ENCODE results near the gene MRGPRE.

MRGPRE gene

DNA sequence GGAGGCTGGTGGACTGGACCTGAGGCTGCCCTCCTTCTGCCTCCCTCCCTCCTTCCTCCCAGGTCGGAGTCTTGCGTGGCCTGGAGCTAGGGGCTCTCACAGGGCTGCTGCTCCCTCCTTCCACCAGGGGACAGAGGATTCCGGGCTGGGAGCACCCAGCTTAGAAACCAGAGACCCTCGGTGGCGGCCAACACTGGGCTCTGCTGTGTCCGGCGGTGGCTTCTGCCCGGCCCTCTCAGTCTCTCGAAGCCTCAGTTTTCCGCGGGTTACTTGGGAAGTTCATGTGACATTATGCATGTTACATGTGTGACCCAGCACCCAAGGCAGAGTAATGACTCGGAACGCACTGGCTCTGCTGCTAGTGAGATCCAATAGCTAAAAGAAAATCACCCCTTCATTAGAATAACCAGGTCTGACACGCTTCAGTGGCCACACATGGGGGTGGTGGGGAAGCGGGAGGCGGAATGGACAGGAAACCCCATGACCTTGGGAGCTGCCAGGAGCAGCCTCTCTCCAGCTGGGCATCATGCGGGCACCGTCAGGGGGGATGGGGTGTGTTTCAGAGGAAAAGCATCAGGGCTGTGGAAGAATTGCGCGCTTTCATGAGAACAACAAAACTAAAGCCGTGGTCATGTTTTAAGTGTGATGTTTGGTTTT lies 7.7 kb downstream of the MRGPRE start:
- H3K4me3 ChIP-seq (replicated peaks; ENCODE audit: insufficient read depth, low read length): no peak overlapping the region
- no peak for TF ChIP-seq REST (IDR thresholded peaks at IDR 0.05; ENCODE audit: insufficient replicate concordance, low read depth)
- no peak for TF ChIP-seq GABPA (IDR thresholded peaks at IDR 0.05; ENCODE audit: low read depth)
- no peak for TF ChIP-seq CTCF (IDR thresholded peaks at IDR 0.05; ENCODE audit: insufficient read depth, low read length)
- peaks cover 5% of the 10 kb centered on the region for H3K27me3 ChIP-seq (ENCODE audit: insufficient read depth, poor library complexity, severe bottlenecking)
- DNase-seq (ENCODE audit: low read depth in 1 of 2, low spot score in 1 of 2): no peak
- no peak overlapping the region for H3K27ac ChIP-seq (replicated peaks)

GRCh38 chr11:3223932-3224381 lies 8.3 kb downstream of the MRGPRE start:
- TF ChIP-seq REST (IDR thresholded peaks at IDR 0.05; ENCODE audit: insufficient replicate concordance, low read depth) (no peak), CTCF (IDR thresholded peaks at IDR 0.05; ENCODE audit: insufficient read depth, low read length) (no peak), POLR2AphosphoS5 (IDR thresholded peaks at IDR 0.05; ENCODE audit: low read depth) (no peak), SPI1 (IDR thresholded peaks at IDR 0.05; ENCODE audit: borderline replicate concordance, low read depth) (no peak), GABPA (IDR thresholded peaks at IDR 0.05; ENCODE audit: low read depth) (no peak)
- Histone ChIP-seq H3K4me3 (replicated peaks; ENCODE audit: insufficient read depth, low read length) (no peak overlapping the region), H3K27ac (replicated peaks) (no peak overlapping the region), H3K27me3 (ENCODE audit: insufficient read depth, poor library complexity, severe bottlenecking) (peaks cover 5% of the 10 kb centered on the region)
- no peak for DNase-seq (ENCODE audit: low read depth in 1 of 2, low spot score in 1 of 2)

DNA sequence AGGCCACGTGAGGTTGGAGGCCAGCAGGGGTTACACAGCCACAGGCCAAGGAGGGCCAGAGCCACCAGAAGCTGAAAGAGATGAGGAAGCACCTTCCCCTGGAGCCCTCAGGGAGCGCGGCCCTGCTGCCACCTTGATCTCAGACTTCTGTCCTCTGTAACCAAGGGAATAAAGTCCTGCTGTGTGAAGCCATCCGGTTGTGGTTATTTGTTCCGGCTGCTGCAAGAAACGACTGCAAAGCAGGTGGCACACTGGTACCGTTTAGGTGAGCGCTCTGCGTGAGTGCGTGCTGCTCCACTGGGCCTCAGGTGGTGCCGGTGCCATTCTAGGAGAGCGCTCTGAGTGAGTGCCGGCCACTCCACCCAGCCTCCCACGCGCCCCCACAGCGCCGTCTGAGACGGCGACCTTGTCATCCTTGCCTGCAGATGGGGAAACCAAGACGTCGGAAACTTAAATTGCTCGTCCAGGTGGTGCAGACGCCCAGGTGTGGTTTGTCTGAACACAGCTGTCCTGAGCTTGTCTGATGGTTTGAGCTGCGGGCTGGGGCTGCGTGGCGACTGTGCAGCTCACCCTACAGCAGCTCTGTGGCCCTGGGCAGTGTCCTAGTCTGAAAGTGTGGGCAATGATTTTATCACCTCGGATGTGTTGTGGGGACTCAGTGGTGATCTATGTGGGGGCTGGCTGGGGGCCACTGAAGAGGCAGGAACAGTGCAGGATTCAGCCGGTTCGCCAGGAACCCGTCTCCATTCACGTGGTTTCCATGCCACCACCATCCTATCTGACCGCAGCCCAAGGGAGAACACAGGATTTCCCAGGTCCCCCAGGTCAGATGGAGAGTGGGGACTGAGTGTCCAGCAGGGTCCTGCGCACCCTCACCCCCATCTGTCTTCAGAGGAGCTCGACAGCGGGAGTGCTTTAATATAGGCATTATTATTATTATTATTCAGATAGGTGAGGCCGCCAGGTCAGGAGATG lies 9.0 kb downstream of the MRGPRE start:
- peak overlapping the region; percentile 30; the same call in 1 of the 2 replicates for H3K27ac ChIP-seq (replicated peaks)
- peak; percentile 24 to 80 for DNase-seq (ENCODE audit: low read depth in 1 of 2, low spot score in 1 of 2)

More for the DNA sequence above, 9.0 kb downstream of the MRGPRE start:
- TF ChIP-seq POLR2AphosphoS5 (IDR thresholded peaks at IDR 0.05; ENCODE audit: low read depth): peak; percentile 83
- TF ChIP-seq GABPA (IDR thresholded peaks at IDR 0.05; ENCODE audit: low read depth): no peak
- TF ChIP-seq CTCF (IDR thresholded peaks at IDR 0.05; ENCODE audit: insufficient read depth, low read length): no peak
- TF ChIP-seq REST (IDR thresholded peaks at IDR 0.05; ENCODE audit: insufficient replicate concordance, low read depth): peak; percentile 26
- no peak for TF ChIP-seq SPI1 (IDR thresholded peaks at IDR 0.05; ENCODE audit: borderline replicate concordance, low read depth)
- peaks cover 5% of the 10 kb centered on the region for H3K27me3 ChIP-seq (ENCODE audit: insufficient read depth, poor library complexity, severe bottlenecking)
- H3K4me3 ChIP-seq (replicated peaks; ENCODE audit: insufficient read depth, low read length): no peak overlapping the region
